ENCODE measurements around the gene CAPG. TPM values are rescaled to one million over a fixed set of nuclear protein-coding genes. Genes with fewer than 3 reads are reported as not detected.

The CAPG gene
- total and polyA plus RNA-seq, 2 of the 4 experiments (the other 2 are of a cell fraction), result 79.9 to 98.3 TPM

DNA sequence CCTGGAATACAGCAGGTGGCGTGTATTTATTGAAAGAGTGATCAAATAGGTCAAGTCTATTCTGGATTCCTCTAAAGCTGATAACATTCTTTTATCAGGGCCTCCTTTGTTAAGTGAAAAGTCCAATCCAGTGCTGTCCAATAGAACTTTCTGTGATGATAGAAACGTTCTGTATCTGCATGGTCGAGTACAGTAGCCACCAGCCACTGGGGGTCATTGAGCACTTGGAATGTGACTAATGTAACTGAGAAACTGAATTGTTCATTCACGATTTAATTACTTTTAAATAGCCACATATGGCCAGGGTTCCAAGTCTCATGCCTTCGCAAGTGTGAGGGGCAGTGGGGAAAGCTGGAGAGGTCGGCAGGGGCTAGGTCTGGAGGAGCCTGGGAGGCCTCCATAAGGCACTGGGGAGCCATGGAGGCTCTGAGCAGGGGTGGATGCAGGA, 28.9 kb upstream of the CAPG start:
- in situ Hi-C loops (cut with MboI; ENCODE audit: low sequenced_read_pairs), result no loop called here
- no peaks in the 10 kb centered on the region for H3K27me3 ChIP-seq (ENCODE audit: control insufficient read depth, insufficient read depth, low read length)
- ATAC-seq (ENCODE audit: low read depth) (no peak), DNase-seq (no peak)
- H3K4ac ChIP-seq (ENCODE audit: low read depth, low read length), result peak overlapping the region; percentile 99
- H3K14ac ChIP-seq (replicated peaks; ENCODE audit: low read depth, low read length), result peak overlapping the region; percentile 39; the same call in 1 of the 2 replicates
- no peak overlapping the region; the same call in 1 of the 2 replicates for H3K18ac ChIP-seq (ENCODE audit: low read depth, low read length)
- H3K23ac ChIP-seq (ENCODE audit: low read depth, low read length), result no peak overlapping the region
- H3K9me3 ChIP-seq (ENCODE audit: control insufficient read depth, insufficient read depth, low read length), result no peaks in the 10 kb centered on the region
- H3K4me2 ChIP-seq (ENCODE audit: low read depth, low read length), result no peak overlapping the region
- no TSS peak for BruUV-seq (replicated peaks)
- no peaks in the 10 kb centered on the region for H4K20me1 ChIP-seq (ENCODE audit: insufficient read depth, low read length)
- H3K4me3 ChIP-seq (ENCODE audit: insufficient read depth, low read depth, low read length), result no peak overlapping the region
- peaks cover 19% of the 10 kb centered on the region for H3K4me1 ChIP-seq (ENCODE audit: control insufficient read depth, insufficient read depth, low read length)
- intact Hi-C loops (cut with micrococcal nuclease), result no loop called here
- TF ChIP-seq BHLHE40 (IDR thresholded peaks at IDR 0.05; ENCODE audit: low read depth, low read length), result no peak
- no peak for TF ChIP-seq FOS (IDR thresholded peaks at IDR 0.05; ENCODE audit: low read depth, low read length)
- TF ChIP-seq CEBPB (IDR thresholded peaks at IDR 0.05; ENCODE audit: low read depth, low read length), result no peak
- TF ChIP-seq MXI1 (IDR thresholded peaks at IDR 0.05; ENCODE audit: borderline replicate concordance, low read depth, low read length), result no peak
- TF ChIP-seq RCOR1 (IDR thresholded peaks at IDR 0.05; ENCODE audit: insufficient replicate concordance, low read length), result no peak
- TF ChIP-seq, protein P1, sequence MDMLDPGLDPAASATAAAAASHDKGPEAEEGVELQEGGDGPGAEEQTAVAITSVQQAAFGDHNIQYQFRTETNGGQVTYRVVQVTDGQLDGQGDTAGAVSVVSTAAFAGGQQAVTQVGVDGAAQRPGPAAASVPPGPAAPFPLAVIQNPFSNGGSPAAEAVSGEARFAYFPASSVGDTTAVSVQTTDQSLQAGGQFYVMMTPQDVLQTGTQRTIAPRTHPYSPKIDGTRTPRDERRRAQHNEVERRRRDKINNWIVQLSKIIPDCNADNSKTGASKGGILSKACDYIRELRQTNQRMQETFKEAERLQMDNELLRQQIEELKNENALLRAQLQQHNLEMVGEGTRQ (IDR thresholded peaks at IDR 0.05; ENCODE audit: low read depth, low read length), result no peak
- TF ChIP-seq, protein P2, sequence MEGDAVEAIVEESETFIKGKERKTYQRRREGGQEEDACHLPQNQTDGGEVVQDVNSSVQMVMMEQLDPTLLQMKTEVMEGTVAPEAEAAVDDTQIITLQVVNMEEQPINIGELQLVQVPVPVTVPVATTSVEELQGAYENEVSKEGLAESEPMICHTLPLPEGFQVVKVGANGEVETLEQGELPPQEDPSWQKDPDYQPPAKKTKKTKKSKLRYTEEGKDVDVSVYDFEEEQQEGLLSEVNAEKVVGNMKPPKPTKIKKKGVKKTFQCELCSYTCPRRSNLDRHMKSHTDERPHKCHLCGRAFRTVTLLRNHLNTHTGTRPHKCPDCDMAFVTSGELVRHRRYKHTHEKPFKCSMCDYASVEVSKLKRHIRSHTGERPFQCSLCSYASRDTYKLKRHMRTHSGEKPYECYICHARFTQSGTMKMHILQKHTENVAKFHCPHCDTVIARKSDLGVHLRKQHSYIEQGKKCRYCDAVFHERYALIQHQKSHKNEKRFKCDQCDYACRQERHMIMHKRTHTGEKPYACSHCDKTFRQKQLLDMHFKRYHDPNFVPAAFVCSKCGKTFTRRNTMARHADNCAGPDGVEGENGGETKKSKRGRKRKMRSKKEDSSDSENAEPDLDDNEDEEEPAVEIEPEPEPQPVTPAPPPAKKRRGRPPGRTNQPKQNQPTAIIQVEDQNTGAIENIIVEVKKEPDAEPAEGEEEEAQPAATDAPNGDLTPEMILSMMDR (conservative IDR thresholded peaks at IDR 0.05; ENCODE audit: low read depth, low read length), result no peak
- TF ChIP-seq NFE2L2 (IDR thresholded peaks at IDR 0.05; ENCODE audit: low read depth, low read length), result no peak
- TF ChIP-seq MAFK (IDR thresholded peaks at IDR 0.05; ENCODE audit: low read depth, low read length), result no peak
- CTCF ChIA-PET, result no interaction called here
- peak overlapping the region; percentile 95 for H2AK9ac ChIP-seq (replicated peaks; ENCODE audit: low read depth, low read length, poor library complexity)
- H4K91ac ChIP-seq (ENCODE audit: insufficient read depth, low read depth, low read length), result peak overlapping the region; percentile 90
- H3K9ac ChIP-seq (ENCODE audit: low read depth, low read length), result no peak overlapping the region
- H2BK15ac ChIP-seq (ENCODE audit: low read depth, low read length), result peak overlapping the region; percentile 57; the same call in 1 of the 3 replicates
- peak overlapping the region; percentile 92 for H2BK120ac ChIP-seq (ENCODE audit: low read depth, low read length)
- no peak overlapping the region for H3K56ac ChIP-seq (ENCODE audit: extremely low read depth, insufficient read depth, low read length)
- WGBS, 2 experiments (ENCODE audit: extremely low coverage in 2 of 2, insufficient read length in 1 of 2), result 80% methylated on average over 1 of the region's 6 CpGs; no CpG with 5 or more reads in 1 of the 2 experiments
- no peak overlapping the region for H3K27ac ChIP-seq (ENCODE audit: insufficient read depth, low read length)
- H3K9me1 ChIP-seq (ENCODE audit: insufficient read depth, low read length), result peaks cover 24% of the 10 kb centered on the region; the same call in 1 of the 2 replicates
- H4K8ac ChIP-seq (ENCODE audit: low read depth in 2 of 2, low read length in 2 of 2), result peak overlapping the region; percentile 87 to 97; a peak in 2 of 4 replicates
- POLR2A ChIA-PET (ENCODE audit: unreplicated experiment), result interaction anchor here (0.6 to 1.6 kb wide), 2 partner anchors 11 to 15 kb away, joined by 4 to 7 read pairs; no protein-coding TSS in a partner anchor
- peaks cover 0 to 10% of the 10 kb centered on the region in 2 experiments; a peak in 1 of 4 replicates for H3K79me1 ChIP-seq (ENCODE audit: low read depth in 1 of 2, low read length in 2 of 2)
- H4K5ac ChIP-seq (ENCODE audit: low read depth, low read length), result peak overlapping the region; percentile 99; the same call in 1 of the 2 replicates
- no peaks in the 10 kb centered on the region for H3K36me3 ChIP-seq (ENCODE audit: control insufficient read depth, insufficient read depth, low read length)
- H2AFZ ChIP-seq (replicated peaks; ENCODE audit: low read length, poor library complexity), result no peak overlapping the region
- dilution Hi-C loops (cut with HindIII; ENCODE audit: low sequenced_read_pairs, unreplicated experiment), result no loop called here
- H2BK5ac ChIP-seq (ENCODE audit: low read depth, low read length, poor library complexity, severe bottlenecking), result no peak overlapping the region
- peak overlapping the region; percentile 69 for H2BK20ac ChIP-seq (ENCODE audit: low read depth, low read length)
- peak overlapping the region; percentile 31; the same call in 1 of the 2 replicates for H2AK5ac ChIP-seq (ENCODE audit: low read depth, low read length)

Data from IMR-90 (cell line).